ENCODE results near the gene MED19.
"Not testable (repeated sequence)": the region's sequence is repeated elsewhere in the genome, so short reads cannot be mapped to it uniquely, and the experiment has no call there.

The MED19 gene

DNA sequence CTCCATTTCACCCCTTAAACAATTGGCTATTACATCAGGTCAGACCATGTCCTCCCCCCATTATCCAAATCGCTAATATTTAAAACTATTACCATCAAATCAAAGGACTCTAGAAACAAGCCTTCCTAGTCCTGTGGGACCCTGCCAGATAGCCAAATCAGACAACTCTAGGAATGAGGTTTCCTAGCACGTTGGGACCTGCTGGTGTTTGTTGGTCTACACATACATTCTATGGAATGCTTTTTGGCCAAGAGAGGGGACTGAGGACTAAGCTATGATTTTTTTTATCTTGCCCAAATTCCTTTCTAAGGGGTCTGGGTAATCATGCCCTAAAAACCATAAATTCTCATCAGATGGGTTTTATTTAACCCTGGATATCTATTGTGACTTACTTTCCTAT lies 15.2 kb upstream of the MED19 start:
- Histone ChIP-seq H3K9me3 (ENCODE audit: insufficient read depth, low read length) (no peaks in the 10 kb centered on the region), H3K27me3 (ENCODE audit: insufficient read depth, insufficient read length) (no peaks in the 10 kb centered on the region), H3K4me1 (ENCODE audit: insufficient read depth, insufficient read length) (no peaks in the 10 kb centered on the region), H3K9ac (ENCODE audit: insufficient read length, low read depth) (no peak overlapping the region), H3K4me3 (ENCODE audit: insufficient read length, low read depth) (no peak overlapping the region), H3K36me3 (ENCODE audit: insufficient read depth, insufficient read length, low read length) (peaks cover 31% of the 10 kb centered on the region)
- TF ChIP-seq SUZ12 (IDR thresholded peaks at IDR 0.05; ENCODE audit: extremely low read depth, insufficient read depth, insufficient read length) (no peak), YY1 (IDR thresholded peaks at IDR 0.05; ENCODE audit: insufficient read depth, insufficient read length) (no peak), ZNF274 (IDR thresholded peaks at IDR 0.05; ENCODE audit: low read depth, low read length) (no peak)
- no peak for DNase-seq (ENCODE audit: low read depth, low spot score)

DNA sequence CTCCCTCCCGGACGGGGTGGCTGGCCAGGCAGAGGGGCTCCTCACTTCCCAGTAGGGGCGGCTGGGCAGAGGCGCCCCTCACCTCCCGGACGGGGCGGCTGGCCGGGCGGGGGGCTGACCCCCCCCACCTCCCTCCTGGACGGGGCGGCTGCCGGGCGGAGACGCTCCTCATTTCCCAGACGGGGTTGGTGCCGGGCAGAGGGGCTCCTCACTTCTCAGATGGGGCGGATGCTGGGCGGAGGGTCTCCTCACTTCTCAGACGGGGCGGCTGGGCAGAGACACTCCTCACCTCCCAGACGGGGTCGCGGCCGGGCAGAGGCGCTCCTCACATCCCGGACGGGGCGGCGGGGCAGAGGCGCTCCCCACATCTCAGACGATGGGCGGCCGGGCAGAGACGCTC lies 4.7 kb upstream of the MED19 start:
- not testable (repeated sequence) for H3K4me1 ChIP-seq (ENCODE audit: insufficient read depth, insufficient read length); H3K9ac ChIP-seq (ENCODE audit: insufficient read length, low read depth); H3K4me3 ChIP-seq (ENCODE audit: insufficient read length, low read depth); H3K27me3 ChIP-seq (ENCODE audit: insufficient read depth, insufficient read length); DNase-seq (ENCODE audit: low read depth, low spot score)
- Histone ChIP-seq H3K36me3 (ENCODE audit: insufficient read depth, insufficient read length, low read length) (peaks cover 46% of the 10 kb centered on the region), H3K9me3 (ENCODE audit: insufficient read depth, low read length) (peaks cover 23% of the 10 kb centered on the region; the same call in 1 of the 2 replicates)

DNA sequence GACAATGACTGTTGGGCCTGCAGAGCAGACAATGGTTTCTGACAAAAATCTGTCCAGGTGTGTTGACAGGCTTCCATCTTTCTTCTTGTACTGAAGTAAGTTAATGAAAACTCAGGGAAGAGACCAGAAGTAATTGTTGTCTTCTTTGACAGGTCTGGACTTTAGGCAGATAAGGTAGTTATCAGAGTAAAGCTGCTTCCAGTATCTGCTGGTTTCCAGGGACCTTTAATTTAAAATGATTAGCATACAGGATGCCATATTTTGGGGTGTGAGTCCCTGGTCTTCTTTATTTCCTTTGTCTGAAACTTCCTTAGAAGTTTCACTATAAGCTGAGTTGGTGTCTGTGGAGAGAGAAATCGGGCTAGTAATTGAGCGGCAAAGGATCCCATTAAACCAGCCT lies 1.8 kb upstream of the MED19 start:
- Histone ChIP-seq H3K4me1 (ENCODE audit: insufficient read depth, insufficient read length) (no peaks in the 10 kb centered on the region), H3K36me3 (ENCODE audit: insufficient read depth, insufficient read length, low read length) (peaks cover 31% of the 10 kb centered on the region), H3K27me3 (ENCODE audit: insufficient read depth, insufficient read length) (no peaks in the 10 kb centered on the region), H3K9ac (ENCODE audit: insufficient read length, low read depth) (no peak overlapping the region), H3K4me3 (ENCODE audit: insufficient read length, low read depth) (peak overlapping the region; percentile 98), H3K9me3 (ENCODE audit: insufficient read depth, low read length) (peaks cover 23% of the 10 kb centered on the region; the same call in 1 of the 2 replicates)
- no peak for DNase-seq (ENCODE audit: low read depth, low spot score)
- TF ChIP-seq SUZ12 (IDR thresholded peaks at IDR 0.05; ENCODE audit: extremely low read depth, insufficient read depth, insufficient read length) = no peak
- TF ChIP-seq YY1 (IDR thresholded peaks at IDR 0.05; ENCODE audit: insufficient read depth, insufficient read length) = no peak
- no peak for TF ChIP-seq ZNF274 (IDR thresholded peaks at IDR 0.05; ENCODE audit: low read depth, low read length)

DNA sequence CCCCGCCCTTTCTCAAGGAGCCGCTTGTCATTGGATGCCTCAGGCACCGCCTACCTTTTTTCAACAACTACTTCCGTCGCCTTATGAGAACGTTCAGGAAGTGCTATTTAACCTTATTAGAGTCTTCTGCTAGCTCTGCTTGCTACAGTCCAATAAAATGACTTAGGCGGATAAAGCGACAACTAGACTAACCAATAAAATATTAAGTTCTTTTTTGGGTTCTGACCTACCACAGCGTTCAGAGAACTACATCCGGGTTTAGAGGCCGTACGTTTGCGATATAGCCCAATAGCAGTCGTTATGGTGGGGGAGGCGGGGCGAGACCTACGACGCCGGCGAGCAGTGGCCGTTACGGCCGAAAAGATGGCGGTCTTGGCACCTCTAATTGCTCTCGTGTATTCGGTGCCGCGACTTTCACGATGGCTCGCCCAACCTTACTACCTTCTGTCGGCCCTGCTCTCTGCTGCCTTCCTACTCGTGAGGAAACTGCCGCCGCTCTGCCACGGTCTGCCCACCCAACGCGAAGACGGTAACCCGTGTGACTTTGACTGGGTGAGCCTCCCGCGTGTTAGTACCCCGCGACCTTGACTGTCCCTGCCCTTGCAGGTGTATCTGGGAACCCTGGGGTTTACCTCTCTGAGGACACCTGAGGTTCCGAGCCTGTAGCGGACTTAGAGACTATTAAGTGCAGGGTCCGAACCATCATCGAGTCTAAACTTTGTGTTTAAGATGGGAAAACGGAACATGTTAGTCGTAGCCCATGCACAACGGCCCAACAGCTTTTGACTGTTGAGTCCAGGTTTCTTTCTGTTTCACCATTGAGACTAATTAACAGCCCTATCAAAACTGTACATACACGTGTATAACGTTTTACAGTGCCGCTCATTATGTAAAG lies 488 bp upstream of the MED19 start, which contains the start of gene TMX2:
Gene TMX2 (plus strand): TSS at position 338 of the 895 bp plus-strand sequence. CDS start 26 bp downstream, at position 364.
- Histone ChIP-seq H3K4me3 (ENCODE audit: insufficient read length, low read depth) (peak within 1 kb of the TSS; percentile 98), H3K4me1 (ENCODE audit: insufficient read depth, insufficient read length) (no peaks in the 10 kb centered on the region), H3K36me3 (ENCODE audit: insufficient read depth, insufficient read length, low read length) (peaks cover 32% of the 10 kb centered on the region), H3K9ac (ENCODE audit: insufficient read length, low read depth) (peak within 1 kb of the TSS; percentile 97), H3K9me3 (ENCODE audit: insufficient read depth, low read length) (peaks cover 15% of the 10 kb centered on the region; the same call in 1 of the 2 replicates), H3K27me3 (ENCODE audit: insufficient read depth, insufficient read length) (no peaks in the 10 kb centered on the region)
- peak; percentile 97 for DNase-seq (ENCODE audit: low read depth, low spot score)
- TF ChIP-seq YY1 (IDR thresholded peaks at IDR 0.05; ENCODE audit: insufficient read depth, insufficient read length) (peak; percentile 85), SUZ12 (IDR thresholded peaks at IDR 0.05; ENCODE audit: extremely low read depth, insufficient read depth, insufficient read length) (no peak)

DNA sequence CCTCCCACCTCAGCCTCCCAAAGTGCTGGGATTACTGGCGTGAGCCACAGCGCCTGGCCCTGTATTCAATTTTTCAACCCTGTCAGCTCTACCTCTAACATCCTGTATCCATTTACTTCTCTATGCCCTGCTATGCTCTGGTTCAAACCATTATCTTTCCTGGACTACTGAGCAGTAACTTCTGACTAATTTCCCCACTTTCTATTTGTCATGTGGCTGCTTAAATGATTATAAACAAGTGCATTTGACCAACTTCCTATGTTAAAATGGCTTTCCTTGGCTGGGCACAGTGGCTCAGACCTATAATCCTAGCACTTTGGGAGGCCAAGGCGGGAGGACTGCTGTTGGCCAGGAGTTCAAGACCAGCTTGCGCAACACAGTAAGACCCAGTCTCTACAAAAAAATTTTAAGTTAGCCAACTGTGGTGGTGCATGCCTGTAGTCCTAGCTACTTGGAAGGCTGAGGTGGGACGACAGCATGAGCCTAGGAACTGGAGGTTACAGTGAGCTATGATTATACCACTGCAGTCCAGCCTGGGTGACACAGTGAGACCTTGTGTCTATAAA lies 2.1 kb downstream of the MED19 start:
- no peak for DNase-seq (ENCODE audit: low read depth, low spot score)
- Histone ChIP-seq H3K9me3 (ENCODE audit: insufficient read depth, low read length) (peaks cover 12% of the 10 kb centered on the region; the same call in 1 of the 2 replicates), H3K36me3 (ENCODE audit: insufficient read depth, insufficient read length, low read length) (peaks cover 38% of the 10 kb centered on the region), H3K4me3 (ENCODE audit: insufficient read length, low read depth) (no peak overlapping the region), H3K9ac (ENCODE audit: insufficient read length, low read depth) (no peak overlapping the region), H3K4me1 (ENCODE audit: insufficient read depth, insufficient read length) (peaks cover 2% of the 10 kb centered on the region), H3K27me3 (ENCODE audit: insufficient read depth, insufficient read length) (no peaks in the 10 kb centered on the region)
- TF ChIP-seq SUZ12 (IDR thresholded peaks at IDR 0.05; ENCODE audit: extremely low read depth, insufficient read depth, insufficient read length) (no peak), YY1 (IDR thresholded peaks at IDR 0.05; ENCODE audit: insufficient read depth, insufficient read length) (no peak), ZNF274 (IDR thresholded peaks at IDR 0.05; ENCODE audit: low read depth, low read length) (no peak)

DNA sequence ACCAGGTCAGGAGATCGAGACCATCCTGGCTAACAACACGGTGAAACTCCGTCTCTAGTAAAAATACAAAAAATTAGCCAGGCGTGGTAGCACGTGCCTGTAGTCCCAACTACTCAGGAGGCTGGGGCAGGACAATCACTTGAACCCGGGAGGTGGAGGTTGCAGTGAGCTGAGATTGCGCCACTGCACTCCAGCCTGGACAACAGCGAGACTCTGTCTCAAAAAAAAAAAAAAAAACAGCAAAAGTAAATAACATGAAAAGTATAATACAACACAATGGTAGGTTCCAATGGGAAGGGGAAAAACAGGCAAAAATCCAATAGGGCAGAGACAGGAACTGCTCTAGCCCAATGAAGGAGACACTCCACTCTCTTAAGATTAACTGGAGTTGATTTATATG lies 6.6 kb downstream of the MED19 start:
- peaks cover 61% of the 10 kb centered on the region for H3K36me3 ChIP-seq (ENCODE audit: insufficient read depth, insufficient read length, low read length)
- H3K27me3 ChIP-seq (ENCODE audit: insufficient read depth, insufficient read length); H3K4me1 ChIP-seq (ENCODE audit: insufficient read depth, insufficient read length); H3K9me3 ChIP-seq (ENCODE audit: insufficient read depth, low read length); DNase-seq (ENCODE audit: low read depth, low spot score); H3K4me3 ChIP-seq (ENCODE audit: insufficient read length, low read depth); H3K9ac ChIP-seq (ENCODE audit: insufficient read length, low read depth): not testable (repeated sequence)

DNA sequence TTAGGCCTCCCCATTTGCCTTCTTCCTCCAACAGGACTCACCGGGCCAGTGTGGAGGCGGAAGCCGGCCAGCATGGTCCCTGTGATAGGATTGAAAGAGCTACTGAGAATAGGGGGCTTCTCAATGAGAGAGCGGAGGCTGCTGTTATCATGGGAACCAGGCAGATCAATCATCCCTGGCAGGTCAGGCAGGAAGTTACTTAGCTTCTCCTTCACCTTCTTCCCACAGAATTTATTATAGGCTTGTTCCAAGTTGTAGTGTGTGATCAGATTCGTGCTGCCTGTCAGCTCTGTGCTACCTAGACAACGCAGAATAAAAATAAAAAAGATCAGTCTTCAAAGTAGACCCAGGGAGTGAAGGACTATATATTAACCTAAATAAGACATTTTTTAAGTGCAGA lies 7.1 kb downstream of the MED19 start:
- Histone ChIP-seq H3K9ac (ENCODE audit: insufficient read length, low read depth) (no peak overlapping the region), H3K9me3 (ENCODE audit: insufficient read depth, low read length) (no peaks in the 10 kb centered on the region), H3K27me3 (ENCODE audit: insufficient read depth, insufficient read length) (no peaks in the 10 kb centered on the region), H3K36me3 (ENCODE audit: insufficient read depth, insufficient read length, low read length) (peaks cover 63% of the 10 kb centered on the region), H3K4me3 (ENCODE audit: insufficient read length, low read depth) (no peak overlapping the region), H3K4me1 (ENCODE audit: insufficient read depth, insufficient read length) (peaks cover 2% of the 10 kb centered on the region)
- TF ChIP-seq YY1 (IDR thresholded peaks at IDR 0.05; ENCODE audit: insufficient read depth, insufficient read length) = no peak
- no peak for TF ChIP-seq ZNF274 (IDR thresholded peaks at IDR 0.05; ENCODE audit: low read depth, low read length)
- TF ChIP-seq SUZ12 (IDR thresholded peaks at IDR 0.05; ENCODE audit: extremely low read depth, insufficient read depth, insufficient read length) = no peak
- no peak for DNase-seq (ENCODE audit: low read depth, low spot score)

Measured in NT2/D1 (cell line).